Pancreas (tissue), 10 donors: Measurements from ENCODE around the gene ATRNL1. TPM values are rescaled to one million over a fixed set of nuclear protein-coding genes. Genes with fewer than 3 reads are reported as not detected.
A peak's percentile ranks its signal among the peaks of the same experiment; 100 is the strongest.
"Not testable (repeated sequence)": the region's sequence is repeated elsewhere in the genome, so short reads cannot be mapped to it uniquely, and the experiment has no call there.

ENCODE experiments used
- ATAC-seq, 4 donors: fragments of 200-7000 bp; cut with Tn5 transposase; one replicate each; pipeline versions ENCODE4 v1.8.0 to v1.9.1; 2020; ENCODE audit warnings: mild to moderate bottlenecking in 4 of 4, moderate library complexity in 4 of 4
- DNase-seq, 6 donors: peaks; one replicate each; pipeline ENCODE4 v3.0.0-alpha.2; 2020
- FAIRE-seq: peaks from 2 replicates; lab custom pipeline; 2012; peaks lifted over from hg19 to GRCh38; lab: Jason Lieb, UNC
- H3K27ac ChIP-seq, 4 donors: fragments of 200-600 bp; sonication (generic); 1 replicate in 3 of 4; 2 replicates in 1 of 4; pipeline versions ENCODE4 v1.5.0 to v1.8.0; 2020
- H3K27me3 ChIP-seq, 4 donors: fragments of 200-600 bp; one replicate each; pipeline ENCODE4 v1.8.0; 2021
- H3K36me3 ChIP-seq, 3 donors: fragments of 200-600 bp; sonication (generic) in 1 of 3; one replicate each; pipeline versions ENCODE4 v1.5.0 to v1.8.0; 2020 to 2021
- H3K4me1 ChIP-seq, 3 donors: fragments of 200-600 bp; one replicate each; pipeline ENCODE4 v1.8.0; 2021
- H3K4me3 ChIP-seq, 4 donors: fragments of 200-600 bp; sonication (generic) in 2 of 4; one replicate each; pipeline versions ENCODE4 v1.5.0 to v1.8.0; 2020 to 2021
- H3K9me3 ChIP-seq, 4 donors: fragments of 200-600 bp; one replicate each; pipeline ENCODE4 v1.8.0; 2021
- WGBS, 2 donors: extraction: QIAGEN DNeasy Blood & Tissue Kit; methylation state at CpG; one replicate each; pipeline ENCODE4 v1.1.7; 2013; 5-methylcytosine and 5-hydroxymethylcytosine counted together
- intact Hi-C, 3 donors: fragments of 100-400 bp; cut with DNase I; formaldehyde crosslinking; loops; one replicate each; pipeline versions ENCODE4 v1.11.1 to v1.14.2; 2022
- polyA plus RNA-seq, 2 donors: library from polyadenylated mRNA; stranded (reverse); fragments of 200-250 nt; gene quantifications; one replicate each; pipeline ENCODE4 v1.2.3, GENCODE V29; 2013
- total RNA-seq, 6 donors: library from RNA; stranded (reverse); fragmentation: NEBNext Ultra II Directional in 4 of 6; extraction: Animal tissue kit (Norgen Biotek cat#: 25700) in 4 of 6; gene quantifications; one replicate each; pipeline versions ENCODE4 v1.2.1 to v1.2.4, GENCODE V29; 2021 to 2023
- TF ChIP-seq, protein P1 (sequence below), 4 donors: fragments of 200-600 bp; sonication (generic) in 3 of 4; IDR thresholded peaks; one replicate each; pipeline versions ENCODE4 v1.5.0 to v1.8.0; 2021; ENCODE audit warnings: antibody characterized with exemption in 4 of 4
- donor health status: healthy with polysubstance abuse.
- donor health status: DM: no; HTN: no; CAD: no; lungs with moderate emphysema.
- donor health status: DM: no; HTN: no; CAD: no.
- donor health status: control.
- donor health status: control.
- donor health status: Bipolar disorder and iron deficiency.
- donor health status: DM: yes; HTN: yes; CAD: no.
- donor health status: DM: no; HTN: no; CAD: no.
- donor health status: DM: no; HTN: no; CAD: no.
- donor health status: DM: yes; HTN: yes; CAD: no.

ATRNL1 gene
- total and polyA plus RNA-seq, 8 donors = 0.91 to 5.7 (median 3.9) TPM

DNA sequence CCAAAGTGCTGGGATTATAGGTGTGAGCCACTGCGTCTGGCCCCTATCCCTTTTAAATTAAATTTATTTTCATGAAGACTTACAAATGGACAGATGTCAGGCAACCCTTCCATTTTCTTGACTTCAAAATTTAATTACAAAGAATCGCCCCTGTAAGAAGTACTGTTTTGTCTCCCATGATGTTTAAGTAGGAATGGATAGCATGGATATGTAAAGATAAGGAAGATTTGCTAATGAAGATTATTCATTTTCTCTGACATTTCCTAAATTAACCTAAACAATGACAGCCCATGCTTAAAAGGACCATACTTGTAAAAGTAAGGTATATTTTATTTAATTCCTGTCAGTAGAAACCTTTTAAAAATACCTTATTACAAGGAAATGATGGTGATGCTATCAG lies 627.0 kb downstream of the ATRNL1 start:
- FAIRE-seq (no peak), ATAC-seq (no peak), DNase-seq (no peak)
- Histone ChIP-seq H3K4me1 (no peaks in the 10 kb centered on the region), H3K36me3 (no peaks in the 10 kb centered on the region), H3K27me3 (no peaks in the 10 kb centered on the region), H3K4me3 (no peak overlapping the region), H3K27ac (no peak overlapping the region), H3K9me3 (no peaks in the 10 kb centered on the region)
- WGBS, 2 donors = 87 to 95% methylated on average over 2 of the region's 2 CpGs
- intact Hi-C loops = no loop called here
- TF ChIP-seq, protein P1, sequence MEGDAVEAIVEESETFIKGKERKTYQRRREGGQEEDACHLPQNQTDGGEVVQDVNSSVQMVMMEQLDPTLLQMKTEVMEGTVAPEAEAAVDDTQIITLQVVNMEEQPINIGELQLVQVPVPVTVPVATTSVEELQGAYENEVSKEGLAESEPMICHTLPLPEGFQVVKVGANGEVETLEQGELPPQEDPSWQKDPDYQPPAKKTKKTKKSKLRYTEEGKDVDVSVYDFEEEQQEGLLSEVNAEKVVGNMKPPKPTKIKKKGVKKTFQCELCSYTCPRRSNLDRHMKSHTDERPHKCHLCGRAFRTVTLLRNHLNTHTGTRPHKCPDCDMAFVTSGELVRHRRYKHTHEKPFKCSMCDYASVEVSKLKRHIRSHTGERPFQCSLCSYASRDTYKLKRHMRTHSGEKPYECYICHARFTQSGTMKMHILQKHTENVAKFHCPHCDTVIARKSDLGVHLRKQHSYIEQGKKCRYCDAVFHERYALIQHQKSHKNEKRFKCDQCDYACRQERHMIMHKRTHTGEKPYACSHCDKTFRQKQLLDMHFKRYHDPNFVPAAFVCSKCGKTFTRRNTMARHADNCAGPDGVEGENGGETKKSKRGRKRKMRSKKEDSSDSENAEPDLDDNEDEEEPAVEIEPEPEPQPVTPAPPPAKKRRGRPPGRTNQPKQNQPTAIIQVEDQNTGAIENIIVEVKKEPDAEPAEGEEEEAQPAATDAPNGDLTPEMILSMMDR (IDR thresholded peaks at IDR 0.05) = no peak

DNA sequence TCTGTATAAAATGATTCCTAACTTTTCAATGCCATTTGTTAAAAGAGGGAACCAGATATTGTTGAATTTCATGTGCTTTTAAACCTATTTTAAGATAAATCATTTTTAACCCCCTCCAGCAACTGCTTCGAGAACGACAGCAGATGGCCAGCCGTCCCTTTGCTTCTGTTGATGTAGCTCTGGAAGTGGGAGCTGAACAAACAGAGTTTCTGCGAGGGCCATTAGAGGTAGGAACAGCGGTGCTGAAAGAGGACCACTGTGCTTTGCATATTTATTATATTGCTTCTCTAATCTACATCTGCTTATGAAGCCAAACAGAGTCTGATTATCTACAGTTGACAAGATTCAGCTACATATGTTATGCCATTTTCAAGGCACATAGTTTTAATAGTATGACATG lies 634.0 kb downstream of the ATRNL1 start:
- Histone ChIP-seq H3K27me3 (no peaks in the 10 kb centered on the region), H3K4me1 (no peaks in the 10 kb centered on the region), H3K4me3 (no peak overlapping the region), H3K36me3 (no peaks in the 10 kb centered on the region), H3K9me3 (no peaks in the 10 kb centered on the region), H3K27ac (no peak overlapping the region)
- ATAC-seq (peak in 2 of 4 donors; percentile 59 to 69), FAIRE-seq (no peak), DNase-seq (no peak)
- WGBS, 2 donors = 59 to 72% methylated on average over 5 of the region's 5 CpGs
- intact Hi-C loops = no loop called here
- TF ChIP-seq, protein P1 (IDR thresholded peaks at IDR 0.05) = no peak

GRCh38 chr10:115744089-115744488 lies 650.9 kb downstream of the ATRNL1 start:
- no peaks in the 10 kb centered on the region for H3K4me1 ChIP-seq
- DNase-seq = no peak
- no peaks in the 10 kb centered on the region for H3K9me3 ChIP-seq
- no peak overlapping the region for H3K4me3 ChIP-seq
- 80 to 96% methylated on average over 1 of the region's 1 CpG for WGBS, 2 donors
- no peak for FAIRE-seq
- ATAC-seq = no peak
- no peaks in the 10 kb centered on the region for H3K27me3 ChIP-seq
- no peak overlapping the region for H3K27ac ChIP-seq
- no peaks in the 10 kb centered on the region for H3K36me3 ChIP-seq
- TF ChIP-seq, protein P1 (IDR thresholded peaks at IDR 0.05) = no peak
- intact Hi-C loops = no loop called here

DNA sequence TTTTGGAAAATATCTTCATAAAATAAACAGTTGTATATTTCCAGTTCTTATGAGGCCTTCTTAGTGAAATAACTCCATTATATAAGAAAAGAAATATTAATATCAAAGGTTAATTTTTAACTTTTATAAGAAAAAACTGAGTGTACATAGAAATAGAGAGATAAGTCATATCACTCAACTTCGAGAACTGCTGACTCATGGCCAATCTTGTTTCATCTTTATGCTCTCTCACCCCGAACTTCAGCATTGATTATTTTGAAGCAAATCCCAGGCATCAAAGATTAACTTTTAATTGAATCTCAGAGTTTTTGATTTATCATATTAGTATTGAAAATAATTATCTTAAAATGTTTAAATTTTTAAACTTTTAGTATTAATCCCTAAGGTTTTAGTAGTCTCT lies 652.8 kb downstream of the ATRNL1 start:
- Histone ChIP-seq H3K27ac (no peak overlapping the region), H3K27me3 (no peaks in the 10 kb centered on the region), H3K4me1 (no peaks in the 10 kb centered on the region), H3K36me3 (no peaks in the 10 kb centered on the region), H3K9me3 (no peaks in the 10 kb centered on the region), H3K4me3 (no peak overlapping the region)
- DNase-seq (no peak), FAIRE-seq (no peak), ATAC-seq (no peak)
- intact Hi-C loops = no loop called here
- TF ChIP-seq, protein P1 (IDR thresholded peaks at IDR 0.05) = no peak
- 23 to 29% methylated on average over 2 of the region's 2 CpGs for WGBS, 2 donors

GRCh38 chr10:115747811-115748210 lies 654.6 kb downstream of the ATRNL1 start:
- 94 to 98% methylated on average over 2 of the region's 2 CpGs for WGBS, 2 donors
- Histone ChIP-seq H3K4me3 (no peak overlapping the region), H3K27ac (no peak overlapping the region), H3K4me1 (no peaks in the 10 kb centered on the region), H3K9me3 (no peaks in the 10 kb centered on the region), H3K36me3 (no peaks in the 10 kb centered on the region), H3K27me3 (no peaks in the 10 kb centered on the region)
- DNase-seq (no peak), ATAC-seq (no peak), FAIRE-seq (no peak)
- intact Hi-C loops = no loop called here
- TF ChIP-seq, protein P1 (IDR thresholded peaks at IDR 0.05) = no peak

DNA sequence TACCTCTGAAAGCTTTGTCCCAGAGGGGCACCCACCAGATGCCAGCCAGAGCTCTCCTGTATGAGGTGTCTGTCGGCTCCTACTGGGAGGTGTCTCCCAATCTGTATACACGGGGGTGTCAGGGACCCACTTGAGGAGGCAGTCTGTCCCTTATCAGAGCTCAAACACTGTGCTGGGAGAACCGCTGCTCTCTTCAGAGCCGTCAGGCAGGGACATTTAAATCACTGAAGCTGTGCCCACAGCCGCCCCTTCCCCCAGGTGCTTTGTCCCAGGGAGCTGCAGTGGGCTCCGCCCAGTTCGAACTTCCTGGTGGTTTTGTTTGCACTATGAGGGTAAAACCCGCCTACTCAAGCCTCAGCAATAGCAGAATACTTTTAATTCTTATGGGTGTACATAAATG lies 665.3 kb downstream of the ATRNL1 start:
- H3K4me3 ChIP-seq, H3K36me3 ChIP-seq, H3K27ac ChIP-seq, intact Hi-C loops, H3K9me3 ChIP-seq, H3K4me1 ChIP-seq, DNase-seq, FAIRE-seq, ATAC-seq, H3K27me3 ChIP-seq: not testable (repeated sequence)
- WGBS, 2 donors = 66 to 70% methylated on average over 8 of the region's 8 CpGs
